Caco-2 (cell line): ENCODE results near the gene PLCB1. TPM values are rescaled to one million over a fixed set of nuclear protein-coding genes. Genes with fewer than 3 reads are reported as not detected.
A peak's percentile ranks its signal among the peaks of the same experiment; 100 is the strongest.

Source experiments
- BruUV-seq: library from RNA; stranded (reverse); fragments of 400-500 nt; replicated peaks from 2 replicates; lab custom pipeline; 2021; lab: Mats Ljungman, UMichigan
- CTCF ChIA-PET: fragments of 300-600 bp; sonication (Branson Sonifier 250); formaldehyde crosslinking; loops from one replicate; lab custom pipeline; 2022; ENCODE audit warnings: antibody characterized with exemption; lab: Charles Lee
- POLR2A ChIA-PET: fragments of 300-600 bp; sonication (Branson Sonifier 250); formaldehyde crosslinking; loops from one replicate; lab custom pipeline; 2022; ENCODE audit warnings: antibody characterized with exemption; lab: Charles Lee
- DNase-seq, 2 experiments: peaks; one replicate each; pipeline versions ENCODE4 v3.0.0 to v3.0.0-alpha.2; 2020 to 2022
- H3K27me3 ChIP-seq: replicated peaks from 2 replicates; pipeline ENCODE4 v1.6.0; 2011; ENCODE audit warnings: low read length; ENCODE audit not compliant: control insufficient read depth, insufficient read depth
- H3K36me3 ChIP-seq: 2 replicates; pipeline ENCODE4 v1.5.1; 2011; ENCODE audit warnings: low read length; ENCODE audit not compliant: control insufficient read depth, insufficient read depth
- H3K4me1 ChIP-seq: fragments of 250-450 bp; sonication (Bioruptor Pico); 2 replicates; pipeline ENCODE4 v1.5.1; 2020; ENCODE audit warnings: mild to moderate bottlenecking
- H3K4me3 ChIP-seq: 2 replicates; pipeline ENCODE4 v1.5.1; 2011; ENCODE audit warnings: low read depth, mild to moderate bottlenecking, control low read depth, low read length
- H3K9me3 ChIP-seq: fragments of 250-450 bp; sonication (Bioruptor Pico); 2 replicates; pipeline ENCODE4 v1.5.1; 2020; ENCODE audit warnings: mild to moderate bottlenecking, moderate library complexity
- H3K27ac Mint-ChIP-seq: one replicate; pipeline ENCODE4 v1.8.0; 2022; ENCODE audit warnings: mixed read lengths; ENCODE audit not compliant: unreplicated experiment
- H3K27me3 Mint-ChIP-seq: one replicate; pipeline ENCODE4 v1.8.0; 2022; ENCODE audit warnings: mixed read lengths; ENCODE audit not compliant: insufficient read depth, unreplicated experiment
- H3K36me3 Mint-ChIP-seq: one replicate; pipeline ENCODE4 v1.8.0; 2022; ENCODE audit warnings: mild to moderate bottlenecking, mixed read lengths; ENCODE audit not compliant: insufficient read depth, unreplicated experiment
- H3K4me1 Mint-ChIP-seq: one replicate; pipeline ENCODE4 v1.8.0; 2022; ENCODE audit warnings: low read depth, mixed read lengths; ENCODE audit not compliant: unreplicated experiment
- H3K4me3 Mint-ChIP-seq: one replicate; pipeline ENCODE4 v1.8.0; 2022; ENCODE audit warnings: mild to moderate bottlenecking, moderate library complexity, mixed read lengths; ENCODE audit not compliant: unreplicated experiment
- H3K9me3 Mint-ChIP-seq: one replicate; pipeline ENCODE4 v1.8.0; 2022; ENCODE audit warnings: mixed read lengths; ENCODE audit not compliant: unreplicated experiment
- intact Hi-C: fragments of 100-400 bp; cut with micrococcal nuclease; formaldehyde crosslinking; loops from one replicate; pipeline ENCODE4 v1.10.0; 2022; ENCODE audit not compliant: unreplicated experiment
- total RNA-seq: library from RNA; stranded (reverse); gene quantifications from 2 replicates; pipeline ENCODE4 v1.2.3, GENCODE V29; 2022
- TF ChIP-seq, protein P1 (sequence below), 2 experiments: fragments of 200-600 bp in 1 of 2; IDR thresholded peaks; 1 replicate in 1 of 2; 2 replicates in 1 of 2; pipeline versions ENCODE4 v1.5.1 to v1.8.0; 2011 to 2022; ENCODE audit warnings: antibody characterized with exemption in 1 of 2, control low read depth in 1 of 2, inconsistent platforms in 1 of 2, low read depth in 1 of 2, low read length in 1 of 2, mild to moderate bottlenecking in 1 of 2, moderate library complexity in 1 of 2; ENCODE audit not compliant: insufficient read depth in 1 of 2, severe bottlenecking in 1 of 2, unreplicated experiment in 1 of 2

PLCB1 gene
- total RNA-seq, 1 experiment from 2014 or later, result 105 TPM

DNA sequence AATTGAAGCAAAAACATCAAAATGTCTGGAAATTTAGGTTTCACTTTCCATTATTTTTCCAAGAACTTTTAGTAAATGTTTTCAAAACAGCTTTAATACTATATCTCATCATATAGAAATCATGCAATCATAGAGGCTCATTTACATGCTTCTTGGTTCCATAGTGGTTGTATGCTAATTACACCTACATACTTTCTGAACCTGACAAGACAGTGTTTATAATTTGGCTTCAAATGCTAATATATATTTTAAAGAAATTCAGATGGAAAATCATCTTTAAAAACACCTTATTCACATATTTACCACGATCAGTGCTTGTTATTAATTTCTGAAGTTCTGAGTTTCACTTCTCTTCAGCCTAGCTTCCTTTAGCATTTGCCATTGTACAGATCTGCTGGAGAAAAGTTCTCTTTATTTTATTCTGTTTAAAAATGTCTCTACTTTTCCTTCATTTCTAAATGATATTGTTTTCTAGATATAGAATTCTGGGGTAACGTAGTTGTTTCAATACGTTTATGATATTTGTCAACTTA is 89.9 kb downstream of the PLCB1 start:
- no peak for DNase-seq
- H3K9me3 Mint-ChIP-seq, result no peaks in the 10 kb centered on the region
- H3K4me3 Mint-ChIP-seq, result no peak overlapping the region
- peaks cover 9% of the 10 kb centered on the region for H3K36me3 Mint-ChIP-seq
- BruUV-seq, result no TSS peak
- no peak overlapping the region for H3K4me3 ChIP-seq
- H3K27ac Mint-ChIP-seq, result no peak overlapping the region
- H3K27me3 ChIP-seq, result no peaks in the 10 kb centered on the region
- CTCF ChIA-PET, result no interaction called here
- no peaks in the 10 kb centered on the region for H3K9me3 ChIP-seq
- H3K36me3 ChIP-seq, result no peaks in the 10 kb centered on the region
- peaks cover 40% of the 10 kb centered on the region for H3K4me1 Mint-ChIP-seq
- intact Hi-C loops, result no loop called here
- no peaks in the 10 kb centered on the region for H3K27me3 Mint-ChIP-seq
- POLR2A ChIA-PET, result no interaction called here
- TF ChIP-seq, protein P1, sequence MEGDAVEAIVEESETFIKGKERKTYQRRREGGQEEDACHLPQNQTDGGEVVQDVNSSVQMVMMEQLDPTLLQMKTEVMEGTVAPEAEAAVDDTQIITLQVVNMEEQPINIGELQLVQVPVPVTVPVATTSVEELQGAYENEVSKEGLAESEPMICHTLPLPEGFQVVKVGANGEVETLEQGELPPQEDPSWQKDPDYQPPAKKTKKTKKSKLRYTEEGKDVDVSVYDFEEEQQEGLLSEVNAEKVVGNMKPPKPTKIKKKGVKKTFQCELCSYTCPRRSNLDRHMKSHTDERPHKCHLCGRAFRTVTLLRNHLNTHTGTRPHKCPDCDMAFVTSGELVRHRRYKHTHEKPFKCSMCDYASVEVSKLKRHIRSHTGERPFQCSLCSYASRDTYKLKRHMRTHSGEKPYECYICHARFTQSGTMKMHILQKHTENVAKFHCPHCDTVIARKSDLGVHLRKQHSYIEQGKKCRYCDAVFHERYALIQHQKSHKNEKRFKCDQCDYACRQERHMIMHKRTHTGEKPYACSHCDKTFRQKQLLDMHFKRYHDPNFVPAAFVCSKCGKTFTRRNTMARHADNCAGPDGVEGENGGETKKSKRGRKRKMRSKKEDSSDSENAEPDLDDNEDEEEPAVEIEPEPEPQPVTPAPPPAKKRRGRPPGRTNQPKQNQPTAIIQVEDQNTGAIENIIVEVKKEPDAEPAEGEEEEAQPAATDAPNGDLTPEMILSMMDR (IDR thresholded peaks at IDR 0.05; ENCODE audit: insufficient read depth in 1 of 2, low read depth in 1 of 2, low read length in 1 of 2, severe bottlenecking in 1 of 2, unreplicated experiment in 1 of 2), result no peak
- peaks cover 30% of the 10 kb centered on the region for H3K4me1 ChIP-seq

DNA sequence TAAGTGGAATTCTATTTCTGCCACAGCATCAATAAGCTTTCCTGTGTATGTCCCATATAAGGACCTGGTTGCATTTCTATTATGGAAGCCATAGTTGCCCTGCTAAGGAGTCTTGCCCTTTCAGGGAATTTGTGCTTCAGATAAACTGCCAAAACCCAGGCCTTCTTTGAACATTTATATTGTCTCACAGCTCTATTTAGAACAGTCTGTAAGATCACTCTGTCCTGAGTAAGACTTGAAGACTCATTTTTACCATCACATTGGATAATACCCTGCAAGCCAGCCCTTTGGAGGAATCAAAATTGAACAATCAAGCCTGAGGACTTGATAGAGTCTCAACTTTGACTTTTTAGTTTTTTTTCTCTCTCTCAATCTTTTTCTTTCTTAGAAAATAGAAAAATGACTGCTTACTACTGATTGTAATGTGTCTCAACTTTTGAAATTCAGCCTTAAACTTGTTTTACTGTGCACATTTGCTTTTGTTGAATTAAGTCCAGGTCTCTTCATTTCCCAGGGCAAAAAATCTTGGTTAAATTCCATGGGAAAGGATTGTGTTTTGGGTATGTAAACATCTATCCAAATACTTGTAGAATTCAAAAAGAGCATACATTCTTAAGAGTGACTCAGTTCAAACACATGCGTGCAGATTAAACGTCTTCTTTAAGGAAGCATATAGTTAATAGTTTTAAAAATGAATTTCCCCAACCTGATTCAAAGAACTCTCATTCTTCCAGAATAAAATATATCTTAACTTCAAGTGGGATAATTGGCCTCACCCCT is 91.2 kb downstream of the PLCB1 start:
- Histone ChIP-seq H3K36me3 (no peaks in the 10 kb centered on the region), H3K4me1 (peaks cover 30% of the 10 kb centered on the region), H3K27me3 (no peaks in the 10 kb centered on the region), H3K9me3 (no peaks in the 10 kb centered on the region), H3K4me3 (no peak overlapping the region)
- Mint-ChIP-seq H3K27ac (peak overlapping the region; percentile 17), H3K27me3 (no peaks in the 10 kb centered on the region), H3K4me1 (peaks cover 39% of the 10 kb centered on the region), H3K9me3 (no peaks in the 10 kb centered on the region), H3K36me3 (peaks cover 13% of the 10 kb centered on the region), H3K4me3 (peak overlapping the region; percentile 0)
- TF ChIP-seq, protein P1 (IDR thresholded peaks at IDR 0.05; ENCODE audit: insufficient read depth in 1 of 2, low read depth in 1 of 2, low read length in 1 of 2, severe bottlenecking in 1 of 2, unreplicated experiment in 1 of 2), result no peak
- ChIA-PET CTCF (no interaction called here), POLR2A (no interaction called here)
- no peak for DNase-seq
- intact Hi-C loops, result no loop called here
- BruUV-seq, result no TSS peak

DNA sequence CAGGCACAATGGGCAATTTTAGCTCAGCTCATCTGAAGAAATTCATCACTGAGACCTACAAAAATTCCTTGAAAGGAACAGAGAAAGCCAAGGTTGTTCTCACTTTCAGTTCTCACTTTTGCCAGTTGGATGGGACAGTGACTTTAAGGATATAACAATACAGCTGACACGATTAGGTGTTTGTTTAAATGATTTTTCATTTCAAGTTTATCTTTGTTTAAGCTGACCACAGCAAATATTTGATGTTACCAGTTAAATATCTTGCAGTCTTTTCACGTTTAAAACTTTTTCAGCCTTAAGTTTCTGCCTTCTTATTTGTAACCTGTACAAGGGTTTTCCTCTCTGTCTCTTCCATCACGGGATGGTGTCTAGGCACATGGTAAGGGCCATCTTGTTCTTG is 93.6 kb downstream of the PLCB1 start:
- H3K27ac Mint-ChIP-seq, result peak overlapping the region; percentile 82
- TF ChIP-seq, protein P1 (IDR thresholded peaks at IDR 0.05; ENCODE audit: insufficient read depth in 1 of 2, low read depth in 1 of 2, low read length in 1 of 2, severe bottlenecking in 1 of 2, unreplicated experiment in 1 of 2), result no peak
- no peaks in the 10 kb centered on the region for H3K9me3 Mint-ChIP-seq
- Histone ChIP-seq H3K27me3 (no peaks in the 10 kb centered on the region), H3K36me3 (no peaks in the 10 kb centered on the region), H3K4me3 (no peak overlapping the region), H3K9me3 (no peaks in the 10 kb centered on the region), H3K4me1 (peaks cover 37% of the 10 kb centered on the region)
- BruUV-seq, result no TSS peak
- no peak overlapping the region for H3K4me3 Mint-ChIP-seq
- no peaks in the 10 kb centered on the region for H3K27me3 Mint-ChIP-seq
- H3K36me3 Mint-ChIP-seq, result peaks cover 15% of the 10 kb centered on the region
- ChIA-PET POLR2A (no interaction called here), CTCF (no interaction called here)
- DNase-seq, result no peak
- H3K4me1 Mint-ChIP-seq, result peaks cover 36% of the 10 kb centered on the region
- intact Hi-C loops, result no loop called here
